Measurements from ENCODE around the gene CBFA2T3.

CBFA2T3 gene

GRCh38 chr16:89013692-89014402, 36.8 kb upstream of the CBFA2T3 start:
- TF ChIP-seq CTCF (IDR thresholded peaks at IDR 0.05; ENCODE audit: unreplicated experiment in 3 of 3), result no peak
- Mint-ChIP-seq H3K27me3 (ENCODE audit: low read depth) (peaks cover 27% of the 10 kb centered on the region), H3K36me3 (ENCODE audit: low read depth) (no peaks in the 10 kb centered on the region), H3K4me3 (no peak overlapping the region), H3K4me1 (no peaks in the 10 kb centered on the region), H3K9me3 (peaks cover 4% of the 10 kb centered on the region), H3K27ac (no peak overlapping the region)

GRCh38 chr16:89013111-89013510, 36.1 kb upstream of the CBFA2T3 start:
- no peak overlapping the region for H3K4me3 Mint-ChIP-seq
- H3K27me3 Mint-ChIP-seq (ENCODE audit: low read depth), result peaks cover 23% of the 10 kb centered on the region
- H3K9me3 Mint-ChIP-seq, result peaks cover 4% of the 10 kb centered on the region
- TF ChIP-seq CTCF (IDR thresholded peaks at IDR 0.05; ENCODE audit: unreplicated experiment in 3 of 3), result no peak
- H3K4me1 Mint-ChIP-seq, result no peaks in the 10 kb centered on the region
- no peaks in the 10 kb centered on the region for H3K36me3 Mint-ChIP-seq (ENCODE audit: low read depth)
- H3K27ac Mint-ChIP-seq, result no peak overlapping the region

GRCh38 chr16:89012622-89012995, 35.6 kb upstream of the CBFA2T3 start:
- H3K27ac Mint-ChIP-seq, result no peak overlapping the region
- H3K4me3 Mint-ChIP-seq, result no peak overlapping the region
- no peak for TF ChIP-seq CTCF (IDR thresholded peaks at IDR 0.05; ENCODE audit: unreplicated experiment in 3 of 3)
- peaks cover 4% of the 10 kb centered on the region for H3K9me3 Mint-ChIP-seq
- no peaks in the 10 kb centered on the region for H3K4me1 Mint-ChIP-seq
- H3K36me3 Mint-ChIP-seq (ENCODE audit: low read depth), result no peaks in the 10 kb centered on the region
- peaks cover 18% of the 10 kb centered on the region for H3K27me3 Mint-ChIP-seq (ENCODE audit: low read depth)

GRCh38 chr16:89011909-89012621, 35.1 kb upstream of the CBFA2T3 start:
- TF ChIP-seq CTCF (IDR thresholded peaks at IDR 0.05; ENCODE audit: unreplicated experiment in 3 of 3), result no peak
- no peaks in the 10 kb centered on the region for H3K36me3 Mint-ChIP-seq (ENCODE audit: low read depth)

GRCh38 chr16:89010210-89010925, 33.4 kb upstream of the CBFA2T3 start:
- peaks cover 4% of the 10 kb centered on the region for H3K9me3 Mint-ChIP-seq
- H3K27ac Mint-ChIP-seq, result no peak overlapping the region
- no peak overlapping the region for H3K4me3 Mint-ChIP-seq
- TF ChIP-seq CTCF (IDR thresholded peaks at IDR 0.05; ENCODE audit: unreplicated experiment in 3 of 3), result no peak
- peaks cover 28% of the 10 kb centered on the region for H3K27me3 Mint-ChIP-seq (ENCODE audit: low read depth)
- no peaks in the 10 kb centered on the region for H3K36me3 Mint-ChIP-seq (ENCODE audit: low read depth)
- H3K4me1 Mint-ChIP-seq, result no peaks in the 10 kb centered on the region

More at GRCh38 chr16:89011909-89012621, 35.1 kb upstream of the CBFA2T3 start:
- no peak overlapping the region for H3K27ac Mint-ChIP-seq
- H3K4me1 Mint-ChIP-seq, result no peaks in the 10 kb centered on the region
- H3K9me3 Mint-ChIP-seq, result peaks cover 4% of the 10 kb centered on the region
- peaks cover 23% of the 10 kb centered on the region for H3K27me3 Mint-ChIP-seq (ENCODE audit: low read depth)
- H3K4me3 Mint-ChIP-seq, result no peak overlapping the region

Measured in nephron (organoid).